Parathyroid adenoma (tissue), 2 donors: ENCODE measurements around the gene RPL27.

Experiments used
- H2AFZ ChIP-seq: fragments of 300-600 bp; sonication (generic); one replicate; pipeline ENCODE4 v1.7.0; 2017; ENCODE audit warnings: antibody characterized with exemption, mild to moderate bottlenecking
- H3K27ac ChIP-seq: fragments of 300-600 bp; sonication (generic); one replicate; pipeline ENCODE4 v1.7.0; 2017
- H3K27me3 ChIP-seq: fragments of 300-600 bp; sonication (generic); one replicate; pipeline ENCODE4 v1.7.0; 2017; ENCODE audit warnings: low read length; ENCODE audit not compliant: control insufficient read depth, insufficient read depth
- H3K36me3 ChIP-seq: fragments of 300-600 bp; sonication (generic); one replicate; pipeline ENCODE4 v1.7.0; 2017; ENCODE audit warnings: low read length; ENCODE audit not compliant: control insufficient read depth, insufficient read depth
- H3K4me1 ChIP-seq: fragments of 300-600 bp; sonication (generic); one replicate; pipeline ENCODE4 v1.7.0; 2017; ENCODE audit warnings: control low read depth
- H3K4me2 ChIP-seq: fragments of 300-600 bp; sonication (generic); one replicate; pipeline ENCODE4 v1.7.0; 2017; ENCODE audit warnings: low read length
- H3K4me3 ChIP-seq: fragments of 300-600 bp; sonication (generic); one replicate; pipeline ENCODE4 v1.7.0; 2017; ENCODE audit warnings: low read depth, low read length
- H3K79me2 ChIP-seq: fragments of 300-600 bp; sonication (generic); one replicate; pipeline ENCODE4 v1.7.0; 2017; ENCODE audit warnings: control low read depth
- H3K9ac ChIP-seq: fragments of 300-600 bp; sonication (generic); one replicate; pipeline ENCODE4 v1.7.0; 2017; ENCODE audit warnings: mild to moderate bottlenecking
- H3K9me3 ChIP-seq: fragments of 300-600 bp; sonication (generic); one replicate; pipeline ENCODE4 v1.7.0; 2017; ENCODE audit warnings: low read length; ENCODE audit not compliant: control insufficient read depth
- TF ChIP-seq, protein P1 (sequence below): fragments of 300-600 bp; sonication (generic); IDR thresholded peaks from one replicate; pipeline ENCODE4 v1.7.0; 2017; ENCODE audit warnings: antibody characterized with exemption, mild to moderate bottlenecking
- donor health status: primary hyperparathyroidism.

The RPL27 gene

DNA sequence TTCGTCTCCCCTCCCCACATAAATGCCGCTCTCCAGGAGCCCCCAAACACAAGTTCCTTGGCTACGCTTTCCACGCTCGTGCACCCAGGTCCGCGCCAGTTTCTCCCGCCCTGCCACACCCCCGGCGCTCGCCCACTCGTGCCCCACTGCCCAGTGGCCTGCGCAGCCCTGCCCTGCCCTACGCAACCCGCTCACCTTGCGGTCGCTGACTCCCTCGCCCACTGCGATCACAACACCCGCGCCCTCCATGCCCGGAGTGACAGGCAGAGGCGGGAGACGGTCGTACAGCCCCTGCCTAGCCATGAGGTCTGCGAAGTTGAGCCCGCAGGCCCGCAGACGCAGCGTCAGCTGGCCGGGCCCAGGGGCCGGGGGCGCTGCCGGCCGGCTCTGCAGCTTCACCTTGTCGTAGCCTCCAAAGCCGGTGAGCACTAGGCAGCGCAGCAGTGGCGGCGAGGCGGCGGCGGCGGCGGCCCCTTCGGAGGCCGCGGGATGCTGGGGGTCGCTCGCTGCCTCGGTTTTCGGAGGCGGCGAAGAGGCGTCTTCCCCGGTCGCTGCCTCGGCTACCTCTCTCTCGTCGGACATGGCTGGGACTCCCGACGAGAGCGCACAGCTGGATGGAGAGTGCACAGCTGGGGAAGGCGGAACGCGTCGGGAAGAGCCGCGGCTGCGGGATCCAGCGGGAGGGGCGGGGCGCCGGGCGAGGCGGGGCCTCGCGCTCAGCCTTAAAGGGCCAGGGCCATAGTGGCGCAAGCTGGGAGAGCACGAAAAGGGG lies 23.7 kb downstream of the RPL27 start, which contains the start of gene VAT1:
VAT1 (minus strand) TSS at position 645 of the 772 bp plus-strand sequence; CDS start at position 582, 63 bp downstream.
- Histone ChIP-seq H3K4me1 (peaks cover 3% of the 10 kb centered on the region), H2AFZ (peak within 1 kb of the TSS; percentile 83), H3K4me2 (peak within 1 kb of the TSS; percentile 76), H3K36me3 (no peaks in the 10 kb centered on the region), H3K9me3 (no peaks in the 10 kb centered on the region), H3K27ac (peak within 1 kb of the TSS; percentile 74), H3K9ac (peak within 1 kb of the TSS; percentile 12), H3K27me3 (no peaks in the 10 kb centered on the region), H3K79me2 (no peaks in the 10 kb centered on the region), H3K4me3 (peak within 1 kb of the TSS; percentile 95)
- TF ChIP-seq, protein P1, sequence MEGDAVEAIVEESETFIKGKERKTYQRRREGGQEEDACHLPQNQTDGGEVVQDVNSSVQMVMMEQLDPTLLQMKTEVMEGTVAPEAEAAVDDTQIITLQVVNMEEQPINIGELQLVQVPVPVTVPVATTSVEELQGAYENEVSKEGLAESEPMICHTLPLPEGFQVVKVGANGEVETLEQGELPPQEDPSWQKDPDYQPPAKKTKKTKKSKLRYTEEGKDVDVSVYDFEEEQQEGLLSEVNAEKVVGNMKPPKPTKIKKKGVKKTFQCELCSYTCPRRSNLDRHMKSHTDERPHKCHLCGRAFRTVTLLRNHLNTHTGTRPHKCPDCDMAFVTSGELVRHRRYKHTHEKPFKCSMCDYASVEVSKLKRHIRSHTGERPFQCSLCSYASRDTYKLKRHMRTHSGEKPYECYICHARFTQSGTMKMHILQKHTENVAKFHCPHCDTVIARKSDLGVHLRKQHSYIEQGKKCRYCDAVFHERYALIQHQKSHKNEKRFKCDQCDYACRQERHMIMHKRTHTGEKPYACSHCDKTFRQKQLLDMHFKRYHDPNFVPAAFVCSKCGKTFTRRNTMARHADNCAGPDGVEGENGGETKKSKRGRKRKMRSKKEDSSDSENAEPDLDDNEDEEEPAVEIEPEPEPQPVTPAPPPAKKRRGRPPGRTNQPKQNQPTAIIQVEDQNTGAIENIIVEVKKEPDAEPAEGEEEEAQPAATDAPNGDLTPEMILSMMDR = no peak

DNA sequence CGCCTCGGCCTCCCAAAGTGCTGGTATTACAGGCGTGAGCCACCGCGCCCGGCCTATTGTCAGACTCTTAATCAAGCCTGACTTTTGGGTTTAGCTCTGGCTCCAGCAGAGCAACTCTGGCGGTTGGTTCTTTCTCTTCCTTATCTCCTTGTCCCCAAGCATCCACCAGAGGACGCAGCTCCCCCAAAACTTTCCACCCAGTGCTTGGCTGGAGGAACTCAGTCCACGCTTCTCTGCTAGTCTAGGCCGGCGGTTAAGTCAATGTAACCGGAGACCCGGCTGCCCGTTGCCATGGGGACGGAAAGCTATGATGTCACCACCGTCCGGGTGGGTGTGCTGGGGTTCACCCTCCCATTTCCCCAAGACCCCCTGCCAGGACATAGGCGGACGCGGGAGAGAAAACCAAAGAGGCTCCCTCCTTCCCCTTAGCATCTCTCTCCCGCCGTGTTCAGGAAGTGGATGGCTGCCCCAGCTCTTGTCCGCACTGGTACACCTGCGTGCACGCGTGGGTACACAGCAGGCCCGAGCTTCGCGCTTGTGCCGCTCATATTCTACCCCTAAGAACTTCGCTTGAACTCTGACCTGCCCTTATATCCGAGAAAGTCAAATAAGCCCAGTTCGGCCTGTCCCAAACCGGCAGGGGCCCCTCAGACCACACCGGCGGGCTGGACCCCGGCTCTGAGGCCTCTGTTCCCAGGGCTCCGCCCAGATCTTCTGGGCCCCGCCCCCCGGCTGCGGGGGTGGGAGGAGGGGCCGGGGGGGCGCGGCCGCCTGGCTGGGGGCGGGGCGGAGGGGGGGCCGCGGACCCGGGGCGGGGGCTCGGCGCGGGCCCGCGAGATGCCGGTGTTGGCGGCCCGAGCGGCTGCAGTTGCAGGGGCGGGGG lies 26.4 kb downstream of the RPL27 start, which contains the start of gene RND2:
RND2 (plus strand) TSS at position 825 of the 883 bp plus-strand sequence. CDS start 117 bp downstream, outside the sequence.
- Histone ChIP-seq H3K9ac (no peak within 1 kb of the TSS), H2AFZ (peak within 1 kb of the TSS; percentile 95), H3K79me2 (no peaks in the 10 kb centered on the region), H3K27ac (peak within 1 kb of the TSS; percentile 73), H3K4me3 (peak within 1 kb of the TSS; percentile 83), H3K36me3 (no peaks in the 10 kb centered on the region), H3K9me3 (no peaks in the 10 kb centered on the region), H3K27me3 (no peaks in the 10 kb centered on the region), H3K4me2 (peak within 1 kb of the TSS; percentile 99), H3K4me1 (no peaks in the 10 kb centered on the region)
- TF ChIP-seq, protein P1 = peak; percentile 82

DNA sequence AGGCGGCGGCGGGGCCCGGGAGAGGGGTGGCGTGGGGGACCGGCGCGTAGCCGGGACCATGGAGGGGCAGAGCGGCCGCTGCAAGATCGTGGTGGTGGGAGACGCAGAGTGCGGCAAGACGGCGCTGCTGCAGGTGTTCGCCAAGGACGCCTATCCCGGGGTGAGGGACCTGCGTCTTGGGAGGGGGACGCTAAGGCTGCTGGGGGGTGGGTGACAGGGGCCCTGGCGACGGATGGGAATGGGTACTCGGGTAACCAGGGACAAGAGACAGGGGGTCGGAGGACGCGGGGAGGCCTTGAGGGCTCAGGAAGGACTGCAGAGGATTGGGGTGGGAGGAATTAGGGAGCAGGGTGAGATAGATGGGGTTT lies 27.1 kb downstream of the RPL27 start:
- Histone ChIP-seq H3K27me3 (no peaks in the 10 kb centered on the region), H3K79me2 (no peaks in the 10 kb centered on the region), H3K9ac (no peak overlapping the region), H3K9me3 (no peaks in the 10 kb centered on the region), H2AFZ (peak overlapping the region; percentile 95), H3K36me3 (no peaks in the 10 kb centered on the region), H3K4me2 (peak overlapping the region; percentile 66), H3K27ac (peak overlapping the region; percentile 15), H3K4me1 (no peaks in the 10 kb centered on the region), H3K4me3 (peak overlapping the region; percentile 46)
- TF ChIP-seq, protein P1 = no peak

DNA sequence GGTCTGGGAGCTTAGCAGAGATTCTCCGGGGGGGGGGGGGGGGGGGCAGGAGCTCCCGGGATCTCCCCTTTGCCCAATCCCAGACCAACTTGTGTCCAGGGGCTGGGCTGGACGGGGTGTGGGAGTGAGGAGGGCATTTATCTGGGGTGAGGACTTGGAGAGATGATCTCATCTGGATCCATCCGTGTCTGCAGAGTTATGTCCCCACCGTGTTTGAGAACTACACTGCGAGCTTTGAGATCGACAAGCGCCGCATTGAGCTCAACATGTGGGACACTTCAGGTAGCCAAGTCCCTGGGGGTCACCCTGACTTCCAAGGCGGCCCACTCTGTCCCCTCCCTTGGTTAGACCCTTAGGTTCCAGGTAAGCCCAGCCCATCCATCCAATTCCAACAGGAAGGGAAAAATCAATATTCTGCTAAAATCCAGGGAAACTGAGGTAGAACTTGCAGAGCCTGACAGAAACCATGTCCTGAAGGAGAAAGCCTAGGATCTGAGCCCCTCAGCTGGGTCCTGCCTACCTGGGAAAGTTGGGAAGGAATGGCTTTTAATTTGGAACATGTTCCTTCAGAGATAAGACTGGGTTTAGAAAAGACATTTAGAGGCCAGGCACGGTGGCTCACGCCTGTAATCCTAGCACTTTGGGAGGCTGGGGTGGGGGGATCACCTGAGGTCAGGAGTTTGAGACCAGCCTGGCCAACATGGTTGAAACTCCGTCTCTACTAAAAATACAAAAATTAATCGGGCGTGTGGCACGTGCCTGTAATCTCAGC lies 27.7 kb downstream of the RPL27 start:
- Histone ChIP-seq H3K9ac (no peak overlapping the region), H3K36me3 (no peaks in the 10 kb centered on the region), H3K4me1 (no peaks in the 10 kb centered on the region), H2AFZ (peak overlapping the region; percentile 95), H3K79me2 (no peaks in the 10 kb centered on the region), H3K27ac (no peak overlapping the region), H3K4me2 (no peak overlapping the region), H3K27me3 (no peaks in the 10 kb centered on the region), H3K9me3 (no peaks in the 10 kb centered on the region), H3K4me3 (peak overlapping the region; percentile 46)
- TF ChIP-seq, protein P1 = no peak
